HG03045 (cell line): ENCODE results near the gene KIAA0930.

ENCODE experiments used
- ATAC-seq: cut with Tn5 transposase; IDR thresholded peaks from one replicate; pipeline ENCODE4 v1.9.1; 2021; ENCODE audit warnings: mild to moderate bottlenecking, moderate library complexity; ENCODE audit not compliant: unreplicated experiment

KIAA0930 gene

GRCh38 chr22:45154383-45154782 lies 86.3 kb downstream of the KIAA0930 start:
- no peak for ATAC-seq

DNA sequence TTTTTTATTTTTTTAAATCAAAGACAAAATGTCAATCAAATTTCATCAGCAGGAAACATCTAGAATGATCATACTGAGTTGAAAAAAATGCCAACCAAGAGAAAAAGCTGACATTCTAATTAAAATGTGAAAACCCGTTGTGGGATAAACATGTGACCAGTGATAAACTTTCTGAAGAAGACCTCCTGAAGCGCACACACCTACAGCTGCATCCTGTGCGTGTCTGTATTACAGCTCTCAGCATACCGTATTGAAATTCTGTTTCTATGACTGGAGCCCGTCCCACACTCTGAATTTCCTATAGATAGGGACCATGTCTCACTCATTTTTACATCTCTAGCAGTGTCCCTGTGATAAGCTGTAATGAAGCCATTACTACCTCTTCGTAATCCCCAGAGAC lies 89.2 kb downstream of the KIAA0930 start:
- ATAC-seq: no peak

DNA sequence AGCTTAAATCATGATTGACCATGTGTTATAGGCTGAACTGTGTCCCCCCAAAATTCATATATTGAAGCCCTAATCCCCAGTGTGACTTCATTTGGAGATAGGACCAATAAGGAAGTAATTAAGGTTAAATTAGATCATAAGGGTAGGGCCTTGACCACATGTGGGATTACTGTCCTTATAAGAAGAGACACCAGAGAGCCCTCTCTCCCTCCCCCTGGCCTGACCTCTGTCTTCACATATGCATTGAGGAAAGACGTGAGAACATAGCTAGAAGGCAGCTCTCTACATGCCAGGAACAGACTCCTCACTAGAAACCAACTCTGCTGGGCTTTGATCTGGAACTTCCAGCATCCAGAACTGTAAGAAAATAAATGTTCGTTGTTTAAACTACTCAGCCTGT lies 90.6 kb downstream of the KIAA0930 start:
- ATAC-seq: no peak

DNA sequence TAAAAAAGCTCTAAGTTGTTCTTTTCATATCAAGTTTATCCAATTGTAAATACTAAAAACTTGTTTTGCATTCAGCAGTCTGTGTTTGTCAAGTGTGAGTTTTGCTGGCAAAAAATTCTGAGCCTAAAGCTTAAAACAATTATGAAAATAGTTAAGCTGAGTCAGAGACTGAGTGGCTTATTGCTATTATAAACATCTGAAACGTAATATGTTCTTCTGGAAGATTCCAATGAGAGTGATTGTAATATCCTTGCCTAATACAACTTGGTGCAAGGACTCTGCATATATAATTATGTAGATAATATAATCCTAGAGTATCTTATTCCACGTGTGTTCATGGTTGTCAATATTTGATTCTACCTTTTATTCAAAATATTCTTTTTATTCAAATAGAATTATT lies 91.0 kb downstream of the KIAA0930 start:
- ATAC-seq: no peak

DNA sequence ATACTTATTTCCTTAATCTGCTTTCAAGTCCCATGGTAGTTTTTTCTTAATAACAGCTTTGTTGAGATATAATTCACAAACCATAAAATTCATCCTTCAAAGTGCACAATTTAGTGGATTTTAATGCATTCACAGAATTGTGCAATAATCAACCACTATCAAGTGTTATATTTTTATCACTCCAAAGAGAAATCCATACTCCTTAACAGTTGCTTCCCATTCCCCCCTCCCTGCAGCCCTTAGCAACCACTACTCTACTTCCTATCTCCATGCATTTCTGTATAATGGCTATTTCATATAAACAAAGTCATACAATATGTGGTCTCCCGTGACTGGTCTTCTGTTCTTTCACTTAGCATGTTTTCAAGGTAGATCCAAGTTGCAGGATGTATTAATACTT lies 95.8 kb downstream of the KIAA0930 start:
- ATAC-seq: no peak

DNA sequence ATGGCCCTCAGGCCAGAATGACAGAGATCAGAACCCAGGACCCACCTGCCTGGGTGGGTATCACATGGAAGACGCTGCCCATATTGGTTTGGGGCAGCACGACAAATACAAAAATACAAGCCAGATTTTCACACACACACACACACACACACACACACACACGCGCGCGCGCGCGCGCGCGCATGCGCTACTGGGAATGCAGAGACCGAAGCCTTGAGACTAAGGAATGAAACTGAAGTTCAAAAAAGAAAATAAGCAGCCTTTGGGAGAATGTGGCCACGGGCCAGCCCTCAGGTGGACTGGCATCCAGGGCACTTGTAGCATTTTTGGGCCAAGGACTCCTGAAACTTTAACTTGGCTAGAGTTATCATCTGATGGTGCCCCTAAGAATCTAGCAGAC lies 98.3 kb downstream of the KIAA0930 start:
- no peak for ATAC-seq
